GM19438 (cell line): ENCODE results near the gene MAP4K2.

Experiments used
- ATAC-seq: cut with Tn5 transposase; IDR thresholded peaks from one replicate; pipeline ENCODE4 v1.9.1; 2021; ENCODE audit warnings: low read depth; ENCODE audit not compliant: unreplicated experiment

The MAP4K2 gene

GRCh38 chr11:64772303-64773018, 30.6 kb downstream of the MAP4K2 start:
- no peak for ATAC-seq

DNA sequence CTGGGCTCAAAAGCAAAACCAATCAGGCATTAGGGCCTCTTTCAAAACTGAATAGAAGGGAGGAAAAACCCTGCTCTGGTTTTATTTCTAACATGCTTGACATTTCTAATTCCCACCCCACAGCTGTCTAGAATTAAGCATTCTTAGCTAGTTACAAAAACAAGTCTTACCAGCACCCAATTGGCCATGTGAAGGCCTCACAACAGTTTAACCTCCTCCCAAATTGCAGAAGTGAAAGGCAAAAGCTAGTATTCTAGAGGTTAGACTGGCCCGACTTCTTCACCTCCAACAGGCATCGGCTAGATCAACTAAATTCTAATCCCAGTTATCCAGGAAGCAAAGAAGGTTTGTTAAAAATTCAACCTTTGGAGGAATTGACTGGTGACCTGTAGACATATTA, 31.2 kb downstream of the MAP4K2 start:
- ATAC-seq: no peak

DNA sequence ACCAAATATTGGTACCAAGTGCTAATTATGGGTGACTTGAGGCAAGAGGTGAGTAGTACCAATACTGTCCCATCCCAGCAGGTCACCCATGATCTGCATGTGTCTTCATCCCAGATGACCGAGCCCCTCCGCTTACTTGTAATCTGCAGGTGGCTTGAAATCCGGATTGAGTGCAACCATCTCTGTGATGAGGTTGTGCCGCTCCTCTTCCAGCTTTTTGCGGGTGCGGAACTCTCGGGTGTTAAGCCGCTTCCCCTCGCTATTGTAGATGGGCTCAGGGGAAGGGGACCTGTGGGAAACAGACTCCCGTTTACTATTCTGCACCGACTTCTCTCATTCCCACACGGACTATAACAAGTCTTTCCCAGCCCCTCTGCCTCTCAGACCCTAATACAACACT, 32.9 kb downstream of the MAP4K2 start:
- ATAC-seq: no peak

- ATAC-seq: no peak
Measured at GRCh38 chr11:64769283-64769682, 33.7 kb downstream of the MAP4K2 start.

DNA sequence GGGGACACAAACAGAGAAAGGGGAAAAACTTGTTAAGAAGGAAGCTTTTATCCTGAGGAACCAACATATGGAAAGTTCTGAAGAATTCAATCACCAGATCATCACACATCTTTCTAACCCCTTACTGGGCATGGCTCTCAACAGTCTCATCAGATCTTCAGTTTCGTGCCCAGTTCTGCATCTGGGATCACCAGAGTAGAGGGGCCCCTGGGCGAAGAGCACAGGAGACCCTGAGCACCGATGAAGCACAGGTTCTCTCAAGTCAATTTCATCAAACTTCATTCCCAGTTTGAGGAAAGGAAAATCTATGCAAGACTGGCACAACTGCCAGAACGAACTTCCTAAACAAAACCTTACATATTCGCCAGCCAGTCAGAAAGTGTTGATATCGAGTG, 34.7 kb downstream of the MAP4K2 start:
- ATAC-seq: no peak

DNA sequence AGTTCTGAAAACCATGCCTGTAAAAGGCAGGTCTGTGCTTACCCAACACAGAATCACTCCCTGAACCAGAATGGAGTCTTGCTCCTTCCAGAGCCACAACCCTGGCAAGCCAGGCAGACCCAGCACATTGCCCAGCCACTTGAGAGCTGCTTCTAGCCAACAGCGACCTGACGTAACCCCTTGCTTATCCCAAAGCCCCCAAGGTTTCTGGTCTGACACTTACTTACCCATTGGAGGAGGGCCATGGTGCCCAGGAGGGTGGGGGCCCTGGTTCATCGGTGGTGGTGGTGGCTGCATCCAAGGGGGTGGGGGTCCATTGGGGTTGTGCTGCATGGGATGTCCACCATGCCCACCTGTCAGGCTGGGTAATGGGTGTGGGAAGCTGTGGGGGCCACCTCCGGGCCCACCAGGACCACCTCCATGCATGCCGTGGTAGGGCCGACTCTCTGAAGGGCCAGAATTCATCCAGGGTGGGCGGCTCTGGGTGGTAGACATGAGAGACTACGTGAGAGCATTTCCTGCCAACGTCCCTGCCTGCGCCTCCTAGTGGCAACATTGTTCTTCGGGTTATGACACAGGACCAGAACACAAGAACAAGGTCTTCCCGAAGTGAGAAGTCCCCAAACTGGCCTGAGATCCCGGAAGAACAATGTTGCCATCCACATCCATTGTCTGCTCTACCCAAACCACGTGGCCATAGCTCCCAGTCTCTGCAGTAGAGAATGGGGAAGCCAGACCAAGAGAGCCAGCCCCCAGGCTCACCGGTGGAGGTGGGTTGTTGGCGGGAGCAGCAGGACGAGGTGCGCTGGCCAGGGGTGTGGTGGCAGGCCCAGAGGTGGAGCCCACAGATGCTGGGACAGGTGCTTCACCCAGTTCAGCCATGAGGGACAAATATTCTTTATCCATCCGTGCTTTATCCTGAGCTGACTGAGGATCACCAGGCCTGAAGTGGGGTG, 35.4 kb downstream of the MAP4K2 start:
- no peak for ATAC-seq

GRCh38 chr11:64766881-64767280, 36.1 kb downstream of the MAP4K2 start:
- no peak for ATAC-seq

- no peak for ATAC-seq
Measured at GRCh38 chr11:64765851-64766665, 37.0 kb downstream of the MAP4K2 start.

GRCh38 chr11:64765291-64765850, 37.6 kb downstream of the MAP4K2 start:
- no peak for ATAC-seq

DNA sequence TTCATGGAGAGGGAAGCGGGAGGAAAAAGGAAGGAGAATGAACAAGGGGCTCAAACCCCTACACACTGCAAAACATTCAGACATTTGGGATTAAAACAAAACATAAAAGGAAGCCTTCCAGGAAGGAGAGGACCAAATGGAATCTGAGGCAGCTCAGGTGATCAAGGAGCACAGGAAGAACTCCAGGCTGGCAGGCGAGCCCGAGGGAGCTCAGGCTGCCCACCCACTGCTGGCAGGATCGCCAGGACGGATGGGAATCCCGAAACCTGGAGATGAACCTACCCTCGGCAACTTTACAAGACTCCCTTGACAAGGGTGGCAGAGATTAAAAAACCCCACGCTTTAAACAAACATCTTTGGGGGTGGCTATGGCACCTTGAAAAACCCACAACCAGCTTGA, 38.3 kb downstream of the MAP4K2 start:
- ATAC-seq: no peak

- ATAC-seq: no peak
Measured at GRCh38 chr11:64764040-64764611, 38.9 kb downstream of the MAP4K2 start.

- ATAC-seq: no peak
Measured at GRCh38 chr11:64763526-64764039, 39.4 kb downstream of the MAP4K2 start.

GRCh38 chr11:64762674-64763525, 40.1 kb downstream of the MAP4K2 start:
- no peak for ATAC-seq

DNA sequence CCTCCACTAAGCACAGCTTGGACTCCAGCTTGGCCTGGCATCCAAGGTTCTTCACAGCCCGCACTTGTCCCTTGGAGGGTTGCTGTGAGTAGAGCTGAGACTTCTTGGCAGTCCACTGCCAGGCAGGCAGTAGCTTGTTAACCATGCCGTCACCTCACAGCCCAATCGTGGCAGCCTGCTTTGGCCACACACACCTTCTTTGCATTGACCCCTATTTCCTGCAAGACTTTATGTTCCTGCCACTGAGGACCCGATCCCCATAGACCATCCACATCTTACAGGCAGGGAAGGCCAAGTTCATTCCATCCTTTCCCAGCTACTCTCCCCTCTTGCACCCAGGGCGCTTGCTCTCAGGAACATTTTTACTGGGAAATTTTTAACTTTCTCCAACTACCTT, 40.7 kb downstream of the MAP4K2 start:
- ATAC-seq: no peak

GRCh38 chr11:64760759-64761420, 42.1 kb downstream of the MAP4K2 start:
- ATAC-seq: no peak

GRCh38 chr11:64759722-64760719, 43.0 kb downstream of the MAP4K2 start, which contains the start of gene PYGM:
TSS of gene PYGM (minus strand) at chr11:64759974. CDS start at chr11:64759898, 76 bp downstream.
- no peak for ATAC-seq

DNA sequence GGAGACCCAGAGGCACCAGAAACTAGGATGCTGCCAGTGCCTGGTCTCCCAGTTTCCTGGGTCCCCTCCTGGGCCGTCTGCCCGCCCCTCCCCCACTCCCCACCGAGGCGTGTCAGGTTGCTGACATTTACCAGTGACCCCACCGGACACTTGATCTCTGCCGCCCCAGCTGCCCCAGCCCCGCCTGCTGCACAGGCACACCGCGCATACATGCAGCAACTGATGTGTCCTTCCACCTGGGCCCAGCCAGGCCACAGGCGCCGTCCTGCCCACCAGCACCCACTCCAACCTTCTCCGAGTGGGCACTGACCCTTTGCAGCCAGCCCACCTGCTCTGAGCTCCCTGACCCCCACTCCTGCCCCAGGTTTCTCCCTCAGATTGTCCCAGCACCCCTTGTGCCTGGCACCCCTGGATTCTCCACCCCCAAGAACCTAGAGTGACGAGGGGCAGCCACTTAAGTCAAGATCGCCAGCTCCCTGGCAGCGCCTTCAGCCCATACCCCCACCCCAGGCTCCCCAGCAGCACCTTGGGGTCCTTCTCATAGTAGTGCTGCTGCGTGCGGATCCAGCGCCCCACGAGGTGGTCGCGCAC, 43.8 kb downstream of the MAP4K2 start:
- no peak for ATAC-seq
